ENCODE data around the gene FSD1L. TPM values are rescaled to one million over a fixed set of nuclear protein-coding genes. Genes with fewer than 3 reads are reported as not detected.

The FSD1L gene
- polyA plus RNA-seq, 2 of the 4 experiments (the other 2 are of a cell fraction) = 3.2 to 8.5 TPM

GRCh38 chr9:105441616-105442160 lies 6.1 kb upstream of the FSD1L start:
- Histone ChIP-seq H3K9me3 (no peaks in the 10 kb centered on the region), H3K4me2 (no peak overlapping the region), H3K4me1 (no peaks in the 10 kb centered on the region), H3K4me3 (no peak overlapping the region), H3K27ac (no peak overlapping the region)
- WGBS (ENCODE audit: missing lambda C conversion rate) = 73% methylated on average over 2 of the region's 2 CpGs
- POLR2A ChIA-PET = no interaction called here
- CTCF ChIA-PET = interaction anchor here (0.7 kb wide), 1 partner anchor 215 kb away, joined by 3 read pairs; no protein-coding TSS in a partner anchor
- FAIRE-seq (no peak), ATAC-seq (no peak), DNase-seq (ENCODE audit: low read depth in 1 of 2, low spot score in 1 of 2) (no peak)
- TF ChIP-seq EHMT2 (IDR thresholded peaks at IDR 0.05; ENCODE audit: low read depth) (no peak), RCOR1 (IDR thresholded peaks at IDR 0.05; ENCODE audit: low read depth, low read length) (no peak), RARB (CRISPR knock-in tag; IDR thresholded peaks at IDR 0.05) (no peak), HOXB5 (CRISPR knock-in tag; IDR thresholded peaks at IDR 0.05) (no peak), GATA3 (IDR thresholded peaks at IDR 0.05; ENCODE audit: borderline replicate concordance) (no peak), NR3C1 (IDR thresholded peaks at IDR 0.05) (no peak), ZNF302 (CRISPR knock-in tag; IDR thresholded peaks at IDR 0.05) (no peak), RAD21 (conservative IDR thresholded peaks at IDR 0.05 in 1 of 2, IDR thresholded peaks at IDR 0.05 in 1 of 2) (no peak), TP53 (CRISPR knock-in tag; IDR thresholded peaks at IDR 0.05) (no peak), SREBF2 (IDR thresholded peaks at IDR 0.05) (no peak), NFE2L2 (conservative IDR thresholded peaks at IDR 0.05; ENCODE audit: low read length) (no peak), BHLHE40 (IDR thresholded peaks at IDR 0.05; ENCODE audit: low read depth, low read length) (no peak), HEYL (CRISPR knock-in tag; IDR thresholded peaks at IDR 0.05) (no peak), MAZ (IDR thresholded peaks at IDR 0.05; ENCODE audit: borderline replicate concordance, low read depth, low read length) (no peak), HMGXB4 (CRISPR knock-in tag; IDR thresholded peaks at IDR 0.05; ENCODE audit: borderline replicate concordance) (no peak), ZFP36 (IDR thresholded peaks at IDR 0.05; ENCODE audit: borderline replicate concordance, partially characterized antibody) (no peak), PBX3 (IDR thresholded peaks at IDR 0.05) (no peak), JUNB (IDR thresholded peaks at IDR 0.05) (no peak), RNF2 (IDR thresholded peaks at IDR 0.05; ENCODE audit: borderline replicate concordance, low read depth) (no peak), FOSL2 (IDR thresholded peaks at IDR 0.05) (no peak), FOSL2 (CRISPR knock-in tag; IDR thresholded peaks at IDR 0.05) (no peak)

GRCh38 chr9:105443121-105443520 lies 4.7 kb upstream of the FSD1L start:
- WGBS (ENCODE audit: missing lambda C conversion rate) = 84% methylated on average over 8 of the region's 8 CpGs
- TF ChIP-seq SMC3 (IDR thresholded peaks at IDR 0.05) = no peak
- no peak for TF ChIP-seq FOXS1 (CRISPR knock-in tag; IDR thresholded peaks at IDR 0.05)
- TF ChIP-seq FOSL2 (IDR thresholded peaks at IDR 0.05) = no peak
- TF ChIP-seq FOSL2 (CRISPR knock-in tag; IDR thresholded peaks at IDR 0.05) = no peak
- no peak for TF ChIP-seq TP53 (CRISPR knock-in tag; IDR thresholded peaks at IDR 0.05)
- TF ChIP-seq RNF2 (IDR thresholded peaks at IDR 0.05; ENCODE audit: borderline replicate concordance, low read depth) = no peak
- no peak for TF ChIP-seq ESRRA (IDR thresholded peaks at IDR 0.05; ENCODE audit: borderline replicate concordance, low read length)
- no peak for TF ChIP-seq CEBPB (IDR thresholded peaks at IDR 0.05)
- no peak for TF ChIP-seq HOXA7 (CRISPR knock-in tag; IDR thresholded peaks at IDR 0.05)
- TF ChIP-seq RARB (CRISPR knock-in tag; IDR thresholded peaks at IDR 0.05) = no peak
- TF ChIP-seq CBX8 (IDR thresholded peaks at IDR 0.05) = no peak
- no peak for TF ChIP-seq BHLHE40 (IDR thresholded peaks at IDR 0.05; ENCODE audit: low read depth, low read length)
- Histone ChIP-seq H3K4me2 (no peak overlapping the region), H3K4me1 (no peaks in the 10 kb centered on the region), H3K27ac (no peak overlapping the region), H3K9me3 (no peaks in the 10 kb centered on the region), H3K4me3 (no peak overlapping the region)
- no peak for FAIRE-seq
- ChIA-PET POLR2A (no interaction called here), CTCF (interaction anchor here (1.1 to 1.5 kb wide), 2 partner anchors 9 to 28 kb away, joined by 3 to 6 read pairs; no protein-coding TSS in a partner anchor)
- DNase-seq (ENCODE audit: low read depth in 1 of 2, low spot score in 1 of 2) = no peak
- no peak for ATAC-seq
